K562 (cell line): ENCODE measurements around the gene AKNAD1. TPM values are rescaled to one million over a fixed set of nuclear protein-coding genes. Genes with fewer than 3 reads are reported as not detected.

ENCODE experiments used
- CHAMP1 ChIP-seq: fragments of 450-650 bp; IDR thresholded peaks from 2 replicates; pipeline ENCODE4 v1.6.1; 2016; ENCODE audit warnings: mild to moderate bottlenecking
- ELF2 ChIP-seq: fragments of 250-450 bp; sonication (Bioruptor Pico); IDR thresholded peaks from 2 replicates; pipeline ENCODE4 v1.5.0; 2021; ENCODE audit warnings: mild to moderate bottlenecking
- EWSR1 ChIP-seq: fragments of 450-650 bp; IDR thresholded peaks from 2 replicates; pipeline ENCODE4 v1.6.1; 2018; ENCODE audit warnings: borderline replicate concordance, mild to moderate bottlenecking, low read depth, moderate library complexity; ENCODE audit not compliant: partially characterized antibody
- HCFC1 ChIP-seq: IDR thresholded peaks from 2 replicates; pipeline ENCODE4 v1.6.1; 2012; ENCODE audit warnings: low read depth, low read length, improper control_type of control experiment
- HOMEZ ChIP-seq: fragments of 250-450 bp; sonication (Bioruptor Pico); IDR thresholded peaks from 2 replicates; pipeline ENCODE4 v1.4.0; 2020; ENCODE audit warnings: mild to moderate bottlenecking, moderate library complexity
- JUN ChIP-seq, 2 experiments: sonication (generic) in 1 of 2; formaldehyde crosslinking in 1 of 2; IDR thresholded peaks; 2 replicates each; pipeline versions ENCODE4 v1.6.1 to v1.8.0; 2012 to 2022; ENCODE audit warnings: borderline replicate concordance in 2 of 2, mild to moderate bottlenecking in 2 of 2, improper control_type of control experiment in 1 of 2, low read depth in 1 of 2, low read length in 1 of 2, missing genetic modification reagents in 1 of 2
- NR2F6 ChIP-seq: fragments of 450-650 bp; formaldehyde crosslinking; IDR thresholded peaks from 2 replicates; pipeline ENCODE4 v1.4.0; 2020; ENCODE audit warnings: mild to moderate bottlenecking
- NUFIP1 ChIP-seq: fragments of 450-650 bp; IDR thresholded peaks from 2 replicates; pipeline ENCODE4 v1.6.1; 2018; ENCODE audit not compliant: partially characterized antibody
- PRMT5 ChIP-seq: sonication (generic); formaldehyde crosslinking; IDR thresholded peaks from 2 replicates; pipeline ENCODE4 v1.5.0; 2020; ENCODE audit warnings: missing genetic modification reagents
- RAD51 ChIP-seq: fragments of 450-650 bp; IDR thresholded peaks from 2 replicates; pipeline ENCODE4 v1.7.1; 2016; ENCODE audit warnings: low read depth, mild to moderate bottlenecking, borderline replicate concordance
- RBM25 ChIP-seq: fragments of 200-400 bp; formaldehyde crosslinking; IDR thresholded peaks from 2 replicates; pipeline ENCODE4 v1.6.1; 2018; ENCODE audit warnings: low read length, low read depth, moderate library complexity; ENCODE audit not compliant: severe bottlenecking
- STAT5B ChIP-seq: fragments of 250-450 bp; sonication (Bioruptor Pico); IDR thresholded peaks from 2 replicates; pipeline ENCODE4 v1.8.0; 2021; ENCODE audit warnings: mild to moderate bottlenecking, inconsistent platforms
- TCF7 ChIP-seq: sonication (generic); IDR thresholded peaks from 2 replicates; pipeline ENCODE4 v1.6.1; 2016; ENCODE audit warnings: antibody characterized with exemption, borderline replicate concordance
- ZBTB7A ChIP-seq: IDR thresholded peaks from 2 replicates; pipeline ENCODE4 v1.6.1; 2011; ENCODE audit warnings: low read depth, mild to moderate bottlenecking, low read length, moderate library complexity, borderline replicate concordance; ENCODE audit not compliant: control insufficient read depth
- ZNF263 ChIP-seq: sonication (generic); formaldehyde crosslinking; IDR thresholded peaks from 2 replicates; pipeline ENCODE4 v1.8.0; 2022; ENCODE audit warnings: mild to moderate bottlenecking, missing genetic modification reagents, borderline replicate concordance
- ZNF311 ChIP-seq: fragments of 250-450 bp; sonication (Bioruptor Pico); IDR thresholded peaks from 2 replicates; pipeline ENCODE4 v1.4.0; 2020; ENCODE audit warnings: mild to moderate bottlenecking, moderate library complexity
- ZNF589 ChIP-seq: fragments of 200-800 bp; sonication (Bioruptor generic); IDR thresholded peaks from 2 replicates; pipeline ENCODE4 v1.6.1; 2016; ENCODE audit warnings: low read depth, missing genetic modification characterization, missing compliant biosample characterization
- polyA plus RNA-seq, 8 experiments: library from polyadenylated mRNA; depleted of rRNA in 4 of 8; stranded (reverse) in 5 of 8; unstranded in 3 of 8; fragments of >200 nt; fragmentation: Nextera tagmentation in 2 of 8; fragmentation: Illumina TruSeq in 1 of 8; extraction: Ambion mirVana in 2 of 8; extraction: Trizol in 1 of 8; gene quantifications; 2 replicates each; pipeline versions ENCODE4 v1.2.1 to v1.2.3, GENCODE V29; 2011 to 2014; ENCODE audit warnings: inconsistent platforms in 1 of 8, missing spikeins in 1 of 8
- total RNA-seq, 7 experiments: library from RNA; depleted of rRNA in 6 of 7; stranded (reverse); fragments of >200 nt in 6 of 7; fragmentation: Illumina TruSeq in 2 of 7; extraction: Trizol in 2 of 7; gene quantifications; 2 replicates each; pipeline versions ENCODE4 v1.2.1 to v1.2.3, GENCODE V29; 2011 to 2021; ENCODE audit warnings: low replicate concordance in 1 of 7
- TF ChIP-seq, protein P1 (sequence below): sonication (generic); formaldehyde crosslinking; IDR thresholded peaks from 2 replicates; pipeline ENCODE4 v1.8.0; 2023; ENCODE audit warnings: mild to moderate bottlenecking, missing genetic modification reagents

Gene AKNAD1
- total and polyA plus RNA-seq, 9 of the 15 experiments (the other 6 are each of a cell fraction or from before 2014, with no cell fraction given): 0.13 to 0.30 TPM; not detected in 7

GRCh38 chr1:108780937-108781574 is 75.8 kb downstream of the AKNAD1 start (continued):
- TF ChIP-seq JUN (IDR thresholded peaks at IDR 0.05; ENCODE audit: borderline replicate concordance, low read depth, low read length) (peak; percentile 43; the same call in 1 of the 2 replicates), JUN (CRISPR knock-in tag; IDR thresholded peaks at IDR 0.05; ENCODE audit: borderline replicate concordance) (no peak), NR2F6 (no peak), RBM25 (no peak), STAT5B (CRISPR knock-in tag) (no peak), ZNF263 (CRISPR knock-in tag) (no peak), ZNF311 (CRISPR knock-in tag) (no peak), EWSR1 (no peak), ZNF589 (CRISPR knock-in tag) (no peak), TCF7 (no peak), RAD51 (no peak), HOMEZ (CRISPR knock-in tag) (no peak), HCFC1 (no peak), NUFIP1 (no peak), ZBTB7A (no peak), ELF2 (CRISPR knock-in tag) (no peak), CHAMP1 (0 out of 2 replicates have a peak, but pooled peaks have one; percentile 27), PRMT5 (CRISPR knock-in tag) (no peak)
- TF ChIP-seq, protein P1, sequence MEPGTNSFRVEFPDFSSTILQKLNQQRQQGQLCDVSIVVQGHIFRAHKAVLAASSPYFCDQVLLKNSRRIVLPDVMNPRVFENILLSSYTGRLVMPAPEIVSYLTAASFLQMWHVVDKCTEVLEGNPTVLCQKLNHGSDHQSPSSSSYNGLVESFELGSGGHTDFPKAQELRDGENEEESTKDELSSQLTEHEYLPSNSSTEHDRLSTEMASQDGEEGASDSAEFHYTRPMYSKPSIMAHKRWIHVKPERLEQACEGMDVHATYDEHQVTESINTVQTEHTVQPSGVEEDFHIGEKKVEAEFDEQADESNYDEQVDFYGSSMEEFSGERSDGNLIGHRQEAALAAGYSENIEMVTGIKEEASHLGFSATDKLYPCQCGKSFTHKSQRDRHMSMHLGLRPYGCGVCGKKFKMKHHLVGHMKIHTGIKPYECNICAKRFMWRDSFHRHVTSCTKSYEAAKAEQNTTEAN (CRISPR knock-in tag): no peak
